Stimulated activated CD4-positive, alpha-beta T cell treated with anti-CD3 and anti-CD28 coated beads, Interleukin-4, amount 100 ng/mL, for 48 hours (primary cell): ENCODE data around the gene CACTIN.
"Not testable (repeated sequence)": the region's sequence is repeated elsewhere in the genome, so short reads cannot be mapped to it uniquely, and the experiment has no call there.

Experiments
- DNase-seq, 2 donors: peaks; one replicate each; pipeline ENCODE4 v3.0.0-alpha.2; 2020; ENCODE audit warnings: low read depth in 2 of 2

The CACTIN gene

GRCh38 chr19:3628766-3629165, 2.2 kb upstream of the CACTIN start:
- DNase-seq, result not testable (repeated sequence)

DNA sequence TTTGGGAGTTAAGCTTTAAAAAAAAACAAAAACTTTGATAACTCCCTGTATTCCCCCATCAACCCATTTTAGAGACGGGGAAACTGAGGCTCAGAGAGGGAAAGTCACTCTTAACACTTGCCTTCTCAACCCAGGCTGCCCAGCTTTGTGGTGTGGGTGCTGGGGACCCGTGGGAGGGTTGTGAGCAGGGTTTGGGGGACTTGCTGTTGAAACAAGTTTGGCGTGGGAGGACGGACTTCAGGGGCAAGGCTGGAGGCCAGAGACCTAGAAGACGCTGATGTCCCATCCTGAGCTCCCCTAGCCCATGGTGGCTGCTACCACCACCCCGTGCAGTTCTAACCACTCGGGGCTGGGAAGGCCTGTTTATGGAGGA, 747 bp upstream of the CACTIN start:
- no peak for DNase-seq

- DNase-seq, result peak in 1 of 2 donors; percentile 27
Observed at GRCh38 chr19:3625996-3626472, 556 bp downstream of the CACTIN start.

DNA sequence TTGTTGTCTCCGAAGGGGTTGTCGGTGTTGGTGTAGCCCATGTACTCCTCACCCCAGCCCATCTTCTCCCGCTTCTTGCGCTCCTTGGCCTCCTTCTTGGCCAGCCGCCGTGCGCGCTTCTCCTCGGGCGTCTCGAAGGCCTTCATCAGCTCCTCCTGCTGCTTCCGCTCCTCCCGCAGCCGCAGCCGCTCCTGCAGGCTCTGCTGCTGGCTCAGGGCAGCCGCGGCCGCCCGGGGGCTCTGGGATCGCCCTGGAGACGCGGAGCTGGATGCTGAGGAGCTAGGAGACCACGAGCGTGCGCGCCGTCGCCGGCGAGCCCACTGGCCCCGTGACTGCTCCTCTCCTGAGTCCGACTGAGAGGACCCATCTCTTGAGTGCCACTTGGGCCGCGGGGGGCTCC, 2.9 kb downstream of the CACTIN start:
- DNase-seq, result no peak

DNA sequence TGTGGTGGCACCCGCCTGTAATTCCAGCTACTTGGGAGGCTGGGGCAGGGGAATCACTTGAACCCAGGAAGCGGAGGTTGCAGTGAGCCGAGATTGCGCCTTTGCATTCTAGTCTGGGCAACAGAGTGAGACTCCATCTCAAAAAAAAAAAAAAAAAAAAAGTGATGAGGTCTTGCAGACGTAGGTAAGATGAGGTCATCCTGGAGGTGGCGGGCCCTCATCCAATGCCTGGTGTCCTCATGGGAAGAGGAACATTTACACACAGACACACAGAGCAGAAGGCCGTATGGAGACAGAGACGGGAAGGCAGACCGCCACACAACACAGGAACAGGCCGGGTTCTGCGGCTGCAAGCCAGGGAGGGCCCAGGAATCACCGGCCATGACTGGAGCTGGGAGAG, 4.4 kb downstream of the CACTIN start:
- no peak for DNase-seq

GRCh38 chr19:3621689-3622088, 4.9 kb downstream of the CACTIN start:
- no peak for DNase-seq

DNA sequence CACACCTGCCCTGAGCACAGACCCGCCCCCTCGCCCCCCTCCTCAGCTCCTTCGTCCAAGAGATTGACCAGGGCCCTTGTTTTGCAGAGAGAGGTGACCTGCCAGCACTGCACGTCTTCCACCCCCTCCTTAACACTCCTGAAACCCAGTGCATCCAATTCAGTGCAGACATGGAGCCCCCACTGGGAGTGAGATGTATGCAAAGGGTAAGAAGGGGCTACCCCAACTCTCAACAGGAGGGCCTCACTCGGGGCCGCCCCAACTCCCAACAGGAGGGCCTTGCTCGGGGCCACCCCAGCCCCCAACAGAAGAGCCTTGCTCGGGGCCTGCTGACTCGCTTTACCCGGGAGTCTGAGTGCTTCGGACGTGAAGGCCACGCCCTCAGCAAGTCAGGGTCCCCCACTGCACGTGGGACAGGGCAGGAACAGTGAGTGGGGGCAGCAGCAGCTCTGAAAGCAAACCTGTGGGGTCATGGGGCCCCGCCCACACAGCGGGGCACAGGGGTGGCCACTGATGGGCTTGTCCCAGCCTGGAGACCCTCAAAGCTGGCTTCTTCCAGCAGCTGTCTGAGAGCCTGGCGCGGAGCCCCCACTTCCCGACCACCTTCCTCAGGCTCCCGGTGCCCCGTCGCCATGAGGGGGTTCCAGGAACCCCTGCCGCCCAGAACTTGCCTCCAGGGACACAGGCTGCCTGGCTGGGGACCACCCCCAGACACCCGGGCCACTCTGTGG, 5.6 kb downstream of the CACTIN start:
- DNase-seq, result no peak

GRCh38 chr19:3620145-3620816, 6.3 kb downstream of the CACTIN start:
- DNase-seq, result no peak

DNA sequence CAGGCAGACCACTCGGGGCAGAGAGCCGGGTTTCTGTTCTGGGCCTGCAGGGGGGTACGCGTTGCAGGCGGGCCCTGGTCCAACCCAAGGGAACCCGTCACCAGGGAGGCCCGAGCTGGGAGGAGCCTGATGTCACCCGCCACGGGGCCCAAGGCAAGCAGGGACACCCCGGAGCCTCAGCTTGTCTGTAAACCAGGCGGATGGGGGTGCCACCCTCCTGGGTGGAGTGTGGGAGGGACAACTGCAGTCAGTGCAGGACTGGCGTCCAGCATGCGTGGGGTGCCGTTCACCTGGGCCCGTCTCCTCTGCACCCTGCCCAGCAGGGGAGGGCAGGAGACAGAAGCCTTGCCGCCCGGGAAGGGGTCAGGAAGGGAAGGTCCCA, 7.0 kb downstream of the CACTIN start:
- DNase-seq, result no peak

- no peak for DNase-seq
Observed at GRCh38 chr19:3618811-3619630, 7.6 kb downstream of the CACTIN start.

DNA sequence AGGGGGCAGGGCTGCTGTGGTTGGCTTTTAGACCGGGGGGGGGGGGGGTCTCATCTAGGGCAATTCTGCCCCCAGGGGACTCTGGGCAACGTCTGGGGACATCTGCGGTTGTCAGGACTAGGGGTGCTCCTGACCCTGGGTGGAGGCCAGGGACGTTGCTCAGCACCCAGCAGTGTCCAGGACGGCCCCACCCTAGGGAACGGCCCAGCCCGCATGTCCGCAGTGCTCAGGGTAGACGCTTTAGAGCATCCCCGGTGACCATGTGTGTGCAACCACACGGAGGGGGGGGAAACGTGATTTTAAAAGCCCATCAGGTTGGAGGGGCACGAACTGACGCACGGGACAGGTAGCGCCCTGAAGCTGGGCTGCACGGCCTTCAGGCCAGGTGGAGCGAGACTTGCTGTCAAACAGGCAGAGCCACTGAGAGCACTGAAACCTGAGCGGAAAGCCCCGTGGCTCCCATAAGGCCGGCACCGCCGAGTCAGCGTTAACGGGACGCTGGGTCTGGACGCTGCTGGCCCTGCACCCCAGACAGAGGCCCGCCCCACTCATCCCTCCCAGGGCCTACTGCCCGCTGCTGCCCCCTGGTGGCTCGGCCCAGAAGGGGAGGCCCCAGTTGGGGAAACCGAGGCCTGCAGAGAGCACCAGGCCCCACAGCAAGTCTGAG, 8.3 kb downstream of the CACTIN start:
- peak; percentile 36 to 59 for DNase-seq

GRCh38 chr19:3617463-3617862, 9.1 kb downstream of the CACTIN start:
- DNase-seq, result no peak

DNA sequence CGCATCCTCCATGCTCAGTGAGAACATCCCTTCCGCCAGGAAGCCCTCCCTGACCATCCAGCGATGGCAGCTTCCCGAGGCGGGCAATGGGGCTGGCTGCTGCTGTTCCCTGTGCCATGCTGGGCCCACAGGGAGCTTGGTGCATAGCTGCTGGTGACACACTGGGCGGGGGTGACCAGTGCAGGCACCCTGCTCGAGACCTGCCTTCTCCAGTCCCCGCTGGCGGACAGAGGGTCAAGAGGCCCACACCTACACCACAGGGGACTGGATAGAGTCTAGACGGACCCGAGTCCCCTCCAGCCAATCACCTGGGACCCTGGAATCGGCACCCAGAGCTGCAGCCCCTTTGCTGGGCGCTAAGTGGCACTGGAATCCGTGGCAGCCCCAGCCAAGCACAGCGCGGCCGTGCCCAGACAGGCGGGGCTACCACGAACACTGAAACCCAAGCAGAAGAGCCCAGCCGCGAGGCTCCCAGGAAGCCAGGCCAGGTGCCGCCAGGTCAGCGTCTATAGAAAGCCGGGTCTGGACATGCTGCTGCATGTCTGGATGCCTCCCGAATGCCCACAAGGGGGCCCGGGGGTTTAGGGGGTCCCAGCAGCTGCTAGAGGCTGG, 11.0 kb downstream of the CACTIN start:
- DNase-seq, result no peak

GRCh38 chr19:3614858-3615505, 11.6 kb downstream of the CACTIN start:
- no peak for DNase-seq

DNA sequence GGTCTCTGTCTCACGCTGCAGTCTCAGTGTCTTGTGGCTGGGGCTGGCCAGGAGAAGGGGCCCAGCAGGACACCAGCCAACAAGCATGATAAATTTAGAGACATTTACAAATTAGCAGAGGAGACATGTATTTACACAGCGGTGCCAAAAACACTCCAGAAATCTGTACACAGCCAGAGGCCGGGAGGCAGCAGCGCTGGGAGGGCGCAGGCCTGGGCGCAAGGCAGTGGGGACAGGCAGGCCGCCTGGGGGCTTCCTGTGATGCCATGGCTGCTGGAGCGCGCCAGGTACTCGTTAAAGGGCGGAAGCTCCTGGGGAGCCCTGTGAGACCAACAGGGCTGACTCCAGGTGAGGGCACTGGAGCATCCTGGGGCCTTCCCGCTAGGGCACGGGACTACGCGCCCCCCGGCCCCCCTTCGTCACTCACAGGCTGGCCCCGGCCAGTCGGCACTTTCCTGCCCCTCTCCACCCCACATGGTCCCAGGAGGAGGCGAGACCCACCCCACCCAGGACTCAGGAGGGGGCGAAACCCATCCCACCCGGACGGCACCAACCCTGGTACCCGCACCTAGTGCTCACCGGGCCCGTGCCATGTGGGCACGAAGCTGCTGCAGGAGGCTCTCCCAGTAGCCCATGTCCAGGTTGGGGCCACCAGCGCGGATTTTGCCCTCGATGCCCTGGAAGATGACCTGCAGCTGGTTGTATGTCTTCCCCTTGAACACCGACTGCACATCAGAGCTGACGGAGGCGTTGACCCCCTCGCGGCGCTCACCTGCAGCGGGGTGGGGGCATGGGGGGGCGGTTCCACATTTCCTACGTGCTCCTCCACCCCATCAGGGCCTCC, 12.6 kb downstream of the CACTIN start:
- DNase-seq, result no peak

- no peak for DNase-seq
Observed at GRCh38 chr19:3612901-3613741, 13.5 kb downstream of the CACTIN start.

GRCh38 chr19:3612330-3612729, 14.3 kb downstream of the CACTIN start:
- DNase-seq, result no peak

DNA sequence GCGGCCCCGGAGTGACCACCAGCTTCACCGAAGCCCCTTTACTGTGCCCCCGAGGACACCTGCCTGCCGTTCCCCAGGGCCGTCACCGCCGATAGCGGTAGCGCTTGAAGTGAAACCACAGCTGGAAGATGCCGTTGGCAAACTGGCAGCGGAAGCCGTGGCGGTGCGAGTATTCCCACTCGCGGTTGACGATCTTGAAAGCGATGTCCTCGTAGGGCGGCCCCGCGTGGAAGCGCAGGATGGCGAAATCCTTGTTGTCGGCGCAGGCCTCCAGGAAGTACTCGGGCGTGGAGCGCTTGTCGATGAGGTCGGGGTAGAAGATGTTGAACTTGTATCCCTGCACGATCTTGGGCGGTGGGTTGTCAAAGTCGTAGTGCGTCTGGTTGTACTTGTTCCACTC, 14.7 kb downstream of the CACTIN start:
- no peak for DNase-seq
